Uterus (tissue), 4 donors: Measurements from ENCODE around the gene DUOX1. TPM values are rescaled to one million over a fixed set of nuclear protein-coding genes. Genes with fewer than 3 reads are reported as not detected.

Experiments
- DNase-seq, 2 donors: peaks; one replicate each; pipeline ENCODE4 v3.0.0-alpha.2; 2019 to 2020
- H3K27ac ChIP-seq, 2 donors: fragments of 200-600 bp; sonication (generic); 1 replicate in 1 of 2; 2 replicates in 1 of 2; pipeline ENCODE4 v1.5.1; 2016 to 2018
- H3K27me3 ChIP-seq, 2 donors: fragments of 200-600 bp; sonication (generic); one replicate each; pipeline ENCODE4 v1.5.1; 2018 to 2019; ENCODE audit warnings: control low read depth in 1 of 2
- H3K36me3 ChIP-seq, 2 donors: fragments of 200-600 bp; sonication (generic); one replicate each; pipeline ENCODE4 v1.5.1; 2019; ENCODE audit warnings: control low read depth in 1 of 2
- H3K4me1 ChIP-seq, 2 donors: fragments of 200-600 bp; sonication (generic); one replicate each; pipeline ENCODE4 v1.5.1; 2018 to 2019; ENCODE audit warnings: control low read depth in 1 of 2
- H3K4me3 ChIP-seq, 2 donors: fragments of 200-600 bp; sonication (generic); 1 replicate in 1 of 2; 2 replicates in 1 of 2; pipeline ENCODE4 v1.5.1; 2018 to 2019; ENCODE audit warnings: mild to moderate bottlenecking in 1 of 2
- H3K9me3 ChIP-seq, 2 donors: fragments of 200-600 bp; sonication (generic); one replicate each; pipeline ENCODE4 v1.5.1; 2019; ENCODE audit warnings: control low read depth in 1 of 2
- CTCF ChIP-seq, 4 experiments: fragments of 200-600 bp in 2 of 4; fragments of 450-650 bp in 2 of 4; sonication (generic) in 2 of 4; IDR thresholded peaks; one replicate each; pipeline ENCODE4 v1.5.1; 2016 to 2019; ENCODE audit warnings: antibody characterized with exemption in 4 of 4, mild to moderate bottlenecking in 2 of 4, moderate library complexity in 1 of 4
- POLR2A ChIP-seq, 2 donors: fragments of 450-650 bp; IDR thresholded peaks; one replicate each; pipeline ENCODE4 v1.6.1; 2016; ENCODE audit warnings: antibody characterized with exemption in 2 of 2, mild to moderate bottlenecking in 1 of 2, moderate library complexity in 1 of 2
- intact Hi-C: fragments of 100-400 bp; cut with DNase I; formaldehyde crosslinking; loops from one replicate; pipeline ENCODE4 v1.15.1; 2023; ENCODE audit warnings: low total_unique reads
- total RNA-seq, 4 donors: library from RNA; depleted of rRNA in 3 of 4; stranded (reverse); fragments of >200 nt in 3 of 4; gene quantifications; one replicate each; pipeline versions ENCODE4 v1.1.0 to v1.2.4, GENCODE V29; 2014 to 2023
- donor health status: DM: yes; HTN: yes; CAD: no.

Gene DUOX1
- total RNA-seq, 4 donors from 2014 or later = 0.24 to 1.3 (median 0.26) TPM; not detected in 1

GRCh38 chr15:45168751-45169551 is 39.2 kb downstream of the DUOX1 start:
- H3K4me3 ChIP-seq = no peak overlapping the region
- intact Hi-C loops = no loop called here
- no peak for DNase-seq
- TF ChIP-seq CTCF (IDR thresholded peaks at IDR 0.05) = no peak
- no peak for TF ChIP-seq POLR2A (IDR thresholded peaks at IDR 0.05)
- no peaks in the 10 kb centered on the region for H3K4me1 ChIP-seq
- no peaks in the 10 kb centered on the region for H3K36me3 ChIP-seq
- no peaks in the 10 kb centered on the region for H3K27me3 ChIP-seq
- H3K27ac ChIP-seq = no peak overlapping the region
- H3K9me3 ChIP-seq = no peaks in the 10 kb centered on the region

- intact Hi-C loops = no loop called here
- no peak for DNase-seq
- Histone ChIP-seq H3K27ac (no peak overlapping the region), H3K27me3 (no peaks in the 10 kb centered on the region), H3K36me3 (no peaks in the 10 kb centered on the region), H3K9me3 (no peaks in the 10 kb centered on the region), H3K4me3 (no peak overlapping the region), H3K4me1 (no peaks in the 10 kb centered on the region)
- TF ChIP-seq POLR2A (IDR thresholded peaks at IDR 0.05) (no peak), CTCF (IDR thresholded peaks at IDR 0.05) (no peak)
Measured at GRCh38 chr15:45169608-45170480, 40.0 kb downstream of the DUOX1 start.

GRCh38 chr15:45171912-45172311 is 42.1 kb downstream of the DUOX1 start:
- H3K4me1 ChIP-seq = no peaks in the 10 kb centered on the region
- no peak for DNase-seq
- no peak overlapping the region for H3K27ac ChIP-seq
- no peaks in the 10 kb centered on the region for H3K9me3 ChIP-seq
- H3K27me3 ChIP-seq = no peaks in the 10 kb centered on the region
- H3K4me3 ChIP-seq = no peak overlapping the region
- TF ChIP-seq CTCF (IDR thresholded peaks at IDR 0.05) (no peak), POLR2A (IDR thresholded peaks at IDR 0.05) (no peak)
- intact Hi-C loops = no loop called here
- no peaks in the 10 kb centered on the region for H3K36me3 ChIP-seq

- Histone ChIP-seq H3K4me1 (no peaks in the 10 kb centered on the region), H3K36me3 (no peaks in the 10 kb centered on the region), H3K27me3 (no peaks in the 10 kb centered on the region), H3K4me3 (no peak overlapping the region), H3K27ac (no peak overlapping the region), H3K9me3 (no peaks in the 10 kb centered on the region)
- DNase-seq = no peak
- TF ChIP-seq CTCF (IDR thresholded peaks at IDR 0.05) = no peak
- intact Hi-C loops = no loop called here
Measured at GRCh38 chr15:45174069-45174468, 44.3 kb downstream of the DUOX1 start.

GRCh38 chr15:45174577-45174976 is 44.8 kb downstream of the DUOX1 start:
- Histone ChIP-seq H3K27ac (no peak overlapping the region), H3K27me3 (no peaks in the 10 kb centered on the region), H3K4me1 (no peaks in the 10 kb centered on the region), H3K9me3 (no peaks in the 10 kb centered on the region), H3K4me3 (no peak overlapping the region), H3K36me3 (no peaks in the 10 kb centered on the region)
- no peak for DNase-seq
- no peak for TF ChIP-seq CTCF (IDR thresholded peaks at IDR 0.05)
- TF ChIP-seq POLR2A (IDR thresholded peaks at IDR 0.05) = no peak
- intact Hi-C loops = no loop called here
